ENCODE data around the gene OR2M3. TPM values are rescaled to one million over a fixed set of nuclear protein-coding genes. Genes with fewer than 3 reads are reported as not detected.
"Not testable (repeated sequence)": the region's sequence is repeated elsewhere in the genome, so short reads cannot be mapped to it uniquely, and the experiment has no call there.

OR2M3 gene
- total RNA-seq, 2 donors from 2014 or later: not detected

DNA sequence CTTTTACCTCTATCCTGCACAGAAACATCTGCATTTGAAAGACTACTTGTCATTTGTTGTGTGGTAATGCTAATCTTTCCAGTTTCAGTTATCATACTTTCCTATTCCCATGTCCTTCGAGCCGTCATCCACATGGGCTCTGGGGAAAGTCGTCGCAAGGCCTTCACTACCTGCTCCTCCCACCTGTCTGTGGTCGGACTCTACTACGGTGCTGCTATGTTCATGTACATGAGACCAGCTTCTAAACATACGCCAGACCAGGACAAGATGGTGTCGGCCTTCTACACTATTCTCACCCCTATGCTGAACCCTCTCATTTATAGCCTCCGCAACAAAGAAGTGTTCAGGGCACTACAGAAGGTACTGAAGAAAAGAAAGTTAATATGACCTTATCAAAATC lies 42.4 kb downstream of the OR2M3 start:
- Mint-ChIP-seq H3K4me3 (no peak overlapping the region), H3K27me3 (peaks cover 12% of the 10 kb centered on the region)
- no peak for ATAC-seq (replicated peaks)

DNA sequence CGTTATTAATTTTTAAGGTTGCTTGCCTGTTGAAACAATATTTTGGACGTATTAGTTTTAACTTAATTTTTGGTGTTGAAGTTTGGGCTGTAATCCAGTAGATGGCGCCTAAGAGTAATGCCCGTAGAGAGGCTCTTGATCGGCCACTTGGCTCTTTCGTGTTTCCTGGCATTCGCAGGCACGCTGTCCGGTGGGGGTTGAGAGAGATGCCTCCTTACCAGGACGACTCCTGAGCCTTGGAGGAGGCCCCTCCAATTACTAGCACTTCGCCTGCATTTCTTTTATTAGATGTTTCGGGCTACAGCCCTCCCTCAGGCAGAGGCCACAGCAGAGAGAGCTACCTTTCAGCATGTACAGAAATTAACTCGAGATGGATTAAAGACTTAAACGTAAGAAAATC lies 46.1 kb downstream of the OR2M3 start:
- H3K27me3 Mint-ChIP-seq: peaks cover 18% of the 10 kb centered on the region
- peak; percentile 21 for ATAC-seq (replicated peaks)
- H3K4me1 Mint-ChIP-seq: peaks cover 5% of the 10 kb centered on the region
- H3K27ac Mint-ChIP-seq: no peak overlapping the region
- H3K36me3 Mint-ChIP-seq (ENCODE audit: low read depth): no peaks in the 10 kb centered on the region
- H3K4me3 Mint-ChIP-seq: peak overlapping the region; percentile 36
- no peaks in the 10 kb centered on the region for H3K9me3 Mint-ChIP-seq

More for the DNA sequence above, 42.4 kb downstream of the OR2M3 start:
- H3K4me1 Mint-ChIP-seq: no peaks in the 10 kb centered on the region
- no peak overlapping the region for H3K27ac Mint-ChIP-seq
- H3K36me3 Mint-ChIP-seq (ENCODE audit: low read depth): no peaks in the 10 kb centered on the region
- H3K9me3 Mint-ChIP-seq: no peaks in the 10 kb centered on the region

DNA sequence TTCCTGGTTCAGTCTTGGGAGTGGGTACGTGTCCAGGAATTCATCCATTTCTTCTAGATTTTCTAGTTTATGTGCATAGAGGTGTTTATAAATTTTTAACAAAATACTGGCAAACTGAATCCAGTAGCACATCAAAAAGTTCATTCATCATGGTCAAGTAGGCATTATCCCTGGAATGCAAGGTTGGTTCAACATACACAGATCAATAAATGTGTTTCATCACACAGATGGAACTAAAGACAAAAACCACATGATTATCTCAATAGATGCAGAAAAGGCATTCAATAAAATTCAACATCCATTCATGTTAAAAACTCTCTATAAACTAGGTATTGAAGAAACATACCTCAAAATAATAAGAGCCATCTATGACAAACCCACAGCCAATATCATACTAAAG lies 62.2 kb downstream of the OR2M3 start:
- ATAC-seq (replicated peaks); H3K4me1 Mint-ChIP-seq; H3K27me3 Mint-ChIP-seq; H3K27ac Mint-ChIP-seq; H3K4me3 Mint-ChIP-seq; H3K36me3 Mint-ChIP-seq (ENCODE audit: low read depth); H3K9me3 Mint-ChIP-seq: not testable (repeated sequence)

Other genes starting within 250 kb of the OR2M3 start
- gene OR2L8, start 248.4 kb upstream of the OR2M3 start, total RNA-seq: not detected
- under 1 TPM in 1 of 2 donors, not detected in 1; 0.26 TPM for gene OR2AK2, start 232.0 kb upstream of the OR2M3 start, total RNA-seq
- gene OR2L5, start 183.6 kb upstream of the OR2M3 start, total RNA-seq: under 1 TPM in 1 of 2 donors, not detected in 1; 0.09 TPM
- gene OR2L2, start 167.2 kb upstream of the OR2M3 start, total RNA-seq: under 1 TPM; 0.11 TPM
- not detected for gene OR2L3, start 150.4 kb upstream of the OR2M3 start, total RNA-seq
- gene OR2L13, start 102.1 kb upstream of the OR2M3 start, total RNA-seq: not detected
- not detected for gene OR2M5, start 52.1 kb upstream of the OR2M3 start, total RNA-seq
- gene OR2M2, start 22.4 kb upstream of the OR2M3 start, total RNA-seq: not detected
- not detected for gene OR2M4, start 34.2 kb downstream of the OR2M3 start, total RNA-seq
- not detected for gene OR2T33, start 80.7 kb downstream of the OR2M3 start, total RNA-seq
- not detected for gene OR2T12, start 106.2 kb downstream of the OR2M3 start, total RNA-seq
- not detected for gene OR2M7, start 127.3 kb downstream of the OR2M3 start, total RNA-seq
- not detected for gene OR14C36, start 151.5 kb downstream of the OR2M3 start, total RNA-seq
- not detected for gene OR2T4, start 164.4 kb downstream of the OR2M3 start, total RNA-seq
- gene OR2T6, start 178.5 kb downstream of the OR2M3 start, total RNA-seq: not detected
- gene OR2T1, start 205.8 kb downstream of the OR2M3 start, total RNA-seq: not detected
- gene OR2T2, start 248.4 kb downstream of the OR2M3 start, total RNA-seq: not detected